CD14-positive monocyte (primary cell): ENCODE data around the gene TRUB2. TPM values are rescaled to one million over a fixed set of nuclear protein-coding genes. Genes with fewer than 3 reads are reported as not detected.

ENCODE experiments used
- DNase-seq, 3 donors: peaks; one replicate each; pipeline ENCODE4 v3.0.0-alpha.2; 2011 to 2022
- H2AFZ ChIP-seq: 2 replicates; pipeline ENCODE4 v1.6.0; 2012; ENCODE audit warnings: mild to moderate bottlenecking, low read depth, low read length, inconsistent platforms; ENCODE audit not compliant: insufficient read depth, poor library complexity, severe bottlenecking
- H3K27ac ChIP-seq, 2 donors: 1 replicate in 1 of 2; 2 replicates in 1 of 2; pipeline ENCODE4 v1.5.1; 2012 to 2013; ENCODE audit warnings: low read length in 2 of 2, control low read depth in 1 of 2, inconsistent platforms in 1 of 2, low read depth in 1 of 2, mild to moderate bottlenecking in 1 of 2
- H3K27me3 ChIP-seq, 2 donors: one replicate each; pipeline versions ENCODE4 v1.6.0 to v1.6.1; 2011 to 2013; ENCODE audit warnings: low read length in 2 of 2; ENCODE audit not compliant: control insufficient read depth in 2 of 2, insufficient read depth in 2 of 2
- H3K36me3 ChIP-seq, 2 donors: replicated peaks in 1 of 2; 1 replicate in 1 of 2; 2 replicates in 1 of 2; pipeline versions ENCODE4 v1.5.1 to v1.6.1; 2012 to 2013; ENCODE audit warnings: low read length in 2 of 2, control low read depth in 1 of 2, inconsistent platforms in 1 of 2, mild to moderate bottlenecking in 1 of 2; ENCODE audit not compliant: insufficient read depth in 2 of 2, control insufficient read depth in 1 of 2
- H3K4me1 ChIP-seq, 2 donors: 1 replicate in 1 of 2; 2 replicates in 1 of 2; pipeline versions ENCODE4 v1.5.1 to v1.6.1; 2012 to 2013; ENCODE audit warnings: low read length in 2 of 2, control low read depth in 1 of 2, inconsistent platforms in 1 of 2, mild to moderate bottlenecking in 1 of 2, moderate library complexity in 1 of 2; ENCODE audit not compliant: insufficient read depth in 2 of 2, control insufficient read depth in 1 of 2
- H3K4me2 ChIP-seq: replicated peaks from 2 replicates; pipeline ENCODE3; 2012; ENCODE audit warnings: low read length, moderate library complexity, mild to moderate bottlenecking; ENCODE audit not compliant: poor library complexity, severe bottlenecking; ENCODE audit errors: extremely low read depth
- H3K4me3 ChIP-seq, 3 experiments: fragments of 200-600 bp in 1 of 3; sonication (generic) in 1 of 3; replicated peaks in 1 of 3; 1 replicate in 2 of 3; 2 replicates in 1 of 3; pipeline ENCODE4 v1.5.1; 2011 to 2013; ENCODE audit warnings: low read length in 3 of 3, mild to moderate bottlenecking in 3 of 3, control low read depth in 2 of 3, low read depth in 2 of 3, inconsistent platforms in 1 of 3, moderate library complexity in 1 of 3
- H3K79me2 ChIP-seq: 2 replicates; pipeline ENCODE4 v1.6.0; 2012; ENCODE audit warnings: mild to moderate bottlenecking, control low read depth, inconsistent platforms, low read length, moderate library complexity; ENCODE audit not compliant: insufficient read depth
- H3K9ac ChIP-seq: 2 replicates; pipeline ENCODE4 v1.6.0; 2017; ENCODE audit warnings: low read length, mild to moderate bottlenecking; ENCODE audit not compliant: insufficient read depth, poor library complexity, severe bottlenecking
- H3K9me3 ChIP-seq, 2 donors: replicated peaks in 1 of 2; 1 replicate in 1 of 2; 2 replicates in 1 of 2; pipeline versions ENCODE4 v1.5.1 to v1.6.1; 2012 to 2013; ENCODE audit warnings: low read length in 2 of 2, control low read depth in 1 of 2; ENCODE audit not compliant: control insufficient read depth in 1 of 2, insufficient read depth in 1 of 2
- H4K20me1 ChIP-seq: 2 replicates; pipeline ENCODE4 v1.6.0; 2012; ENCODE audit warnings: mild to moderate bottlenecking, low read length, control low read depth, moderate library complexity; ENCODE audit not compliant: insufficient read depth
- H3K27ac Mint-ChIP-seq, 7 donors: one replicate each; pipeline ENCODE4 v1.8.0; 2020; ENCODE audit warnings: mild to moderate bottlenecking in 7 of 7, mixed read lengths in 7 of 7, moderate library complexity in 6 of 7, inconsistent platforms in 2 of 7
- H3K27me3 Mint-ChIP-seq, 3 donors: one replicate each; pipeline ENCODE4 v1.8.0; 2021 to 2022; ENCODE audit warnings: low read depth in 3 of 3, mild to moderate bottlenecking in 3 of 3, mixed read lengths in 3 of 3, moderate library complexity in 3 of 3, inconsistent platforms in 1 of 3
- H3K36me3 Mint-ChIP-seq, 2 donors: one replicate each; pipeline ENCODE4 v1.8.0; 2020; ENCODE audit warnings: mixed read lengths in 2 of 2, inconsistent platforms in 1 of 2, mild to moderate bottlenecking in 1 of 2
- H3K4me1 Mint-ChIP-seq: one replicate; pipeline ENCODE4 v1.8.0; 2020; ENCODE audit warnings: mild to moderate bottlenecking, mixed read lengths
- H3K4me3 Mint-ChIP-seq, 2 donors: one replicate each; pipeline ENCODE4 v1.8.0; 2020; ENCODE audit warnings: mild to moderate bottlenecking in 2 of 2, mixed read lengths in 2 of 2, moderate library complexity in 1 of 2
- H3K9me3 Mint-ChIP-seq, 7 donors: one replicate each; pipeline ENCODE4 v1.8.0; 2020 to 2022; ENCODE audit warnings: mixed read lengths in 7 of 7, mild to moderate bottlenecking in 6 of 7, moderate library complexity in 6 of 7, inconsistent platforms in 2 of 7
- WGBS: methylation state at CpG from one replicate; pipeline ENCODE4 v1.1.5; 2013; ENCODE audit warnings: missing lambda C conversion rate; ENCODE audit not compliant: insufficient coverage; 5-methylcytosine and 5-hydroxymethylcytosine counted together
- intact Hi-C, 2 donors: fragments of 100-400 bp; cut with micrococcal nuclease; formaldehyde crosslinking; loops; one replicate each; pipeline versions ENCODE4 v1.15.0 to v1.15.1; 2023
- polyA plus RNA-seq, 3 donors: library from polyadenylated mRNA; depleted of rRNA in 1 of 3; unstranded in 2 of 3; stranded (reverse) in 1 of 3; fragments of 300-500 nt in 2 of 3; fragments of >200 nt in 1 of 3; fragmentation: Illumina TruSeq in 2 of 3; gene quantifications; 1 replicate in 2 of 3; 2 replicates in 1 of 3; pipeline ENCODE4 v1.2.3, GENCODE V29; 2012 to 2021
- TF ChIP-seq, protein P1 (sequence below): fragments of 200-600 bp; IDR thresholded peaks from one replicate; pipeline ENCODE4 v1.8.0; 2022; ENCODE audit warnings: antibody characterized with exemption, mild to moderate bottlenecking

Gene TRUB2
- polyA plus RNA-seq, 3 donors, result 5.9 to 17.0 (median 13.5) TPM

DNA sequence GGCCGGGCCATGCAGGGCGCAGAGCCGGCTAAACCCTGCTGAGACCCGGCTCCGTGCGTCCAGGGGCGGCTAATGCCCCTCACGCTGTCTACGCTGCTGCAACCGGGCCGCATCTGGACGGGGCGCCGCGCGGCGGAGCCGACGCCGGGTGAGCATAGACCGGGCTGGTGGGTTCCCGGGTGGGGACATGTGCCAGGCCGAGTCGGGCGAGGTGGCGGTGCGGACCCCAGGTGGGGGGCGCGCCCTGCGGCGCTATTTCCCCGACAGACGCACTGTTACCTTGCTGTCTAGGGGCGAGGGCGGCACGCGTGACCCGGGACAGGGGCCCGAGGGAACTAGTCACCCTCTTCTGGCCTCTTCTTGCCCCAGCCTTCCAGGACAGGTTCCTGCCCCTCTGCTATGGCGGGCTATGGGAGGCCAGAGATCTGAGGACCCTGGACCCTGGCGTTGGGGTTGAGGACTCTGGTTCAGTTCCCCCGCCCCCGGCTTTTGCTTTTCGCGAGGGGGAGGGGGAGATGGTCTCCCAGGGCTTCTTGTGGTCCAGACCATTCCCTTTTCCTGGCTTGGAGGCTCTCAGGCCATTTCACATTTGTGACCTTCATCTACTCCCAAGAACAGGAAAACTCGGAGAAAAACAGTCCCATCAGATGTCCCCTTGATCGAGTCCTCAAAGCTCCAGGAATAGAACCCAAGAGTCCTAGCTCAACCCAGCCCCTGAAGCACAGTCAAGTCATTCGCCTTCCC lies 18.6 kb upstream of the TRUB2 start:
- under 1% methylated on average over 40 of the region's 48 CpGs for WGBS
- Histone ChIP-seq H3K4me1 (peaks cover 12 to 15% of the 10 kb centered on the region in 2 donors), H2AFZ (peak overlapping the region; percentile 94), H3K79me2 (no peaks in the 10 kb centered on the region), H3K4me3 (peak overlapping the region; percentile 65 to 90 (median 81)), H3K4me2 (peak overlapping the region; percentile 95), H3K9ac (peak overlapping the region; percentile 69), H3K27me3 (no peaks in the 10 kb centered on the region), H3K27ac (peak overlapping the region; percentile 16 to 41), H3K9me3 (no peaks in the 10 kb centered on the region), H3K36me3 (peaks cover 10 to 33% of the 10 kb centered on the region in 2 donors), H4K20me1 (no peaks in the 10 kb centered on the region)
- Mint-ChIP-seq H3K27ac (peak overlapping the region in 4 of 7 donors; percentile 63 to 87 (median 74)), H3K27me3 (peaks cover 0 to 3% (median 0%) of the 10 kb centered on the region in 3 donors), H3K36me3 (peaks cover 28 to 33% of the 10 kb centered on the region in 2 donors), H3K9me3 (no peaks in the 10 kb centered on the region), H3K4me1 (peaks cover 13% of the 10 kb centered on the region), H3K4me3 (peak overlapping the region; percentile 84 to 95)
- TF ChIP-seq, protein P1, sequence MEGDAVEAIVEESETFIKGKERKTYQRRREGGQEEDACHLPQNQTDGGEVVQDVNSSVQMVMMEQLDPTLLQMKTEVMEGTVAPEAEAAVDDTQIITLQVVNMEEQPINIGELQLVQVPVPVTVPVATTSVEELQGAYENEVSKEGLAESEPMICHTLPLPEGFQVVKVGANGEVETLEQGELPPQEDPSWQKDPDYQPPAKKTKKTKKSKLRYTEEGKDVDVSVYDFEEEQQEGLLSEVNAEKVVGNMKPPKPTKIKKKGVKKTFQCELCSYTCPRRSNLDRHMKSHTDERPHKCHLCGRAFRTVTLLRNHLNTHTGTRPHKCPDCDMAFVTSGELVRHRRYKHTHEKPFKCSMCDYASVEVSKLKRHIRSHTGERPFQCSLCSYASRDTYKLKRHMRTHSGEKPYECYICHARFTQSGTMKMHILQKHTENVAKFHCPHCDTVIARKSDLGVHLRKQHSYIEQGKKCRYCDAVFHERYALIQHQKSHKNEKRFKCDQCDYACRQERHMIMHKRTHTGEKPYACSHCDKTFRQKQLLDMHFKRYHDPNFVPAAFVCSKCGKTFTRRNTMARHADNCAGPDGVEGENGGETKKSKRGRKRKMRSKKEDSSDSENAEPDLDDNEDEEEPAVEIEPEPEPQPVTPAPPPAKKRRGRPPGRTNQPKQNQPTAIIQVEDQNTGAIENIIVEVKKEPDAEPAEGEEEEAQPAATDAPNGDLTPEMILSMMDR, result no peak
- no peak for DNase-seq
- intact Hi-C loops, result loop anchor here in 1 of 2 donors (2.0 kb wide), 1 partner anchor 18 kb away; the partner anchor contains the start of genes COQ4 and TRUB2

DNA sequence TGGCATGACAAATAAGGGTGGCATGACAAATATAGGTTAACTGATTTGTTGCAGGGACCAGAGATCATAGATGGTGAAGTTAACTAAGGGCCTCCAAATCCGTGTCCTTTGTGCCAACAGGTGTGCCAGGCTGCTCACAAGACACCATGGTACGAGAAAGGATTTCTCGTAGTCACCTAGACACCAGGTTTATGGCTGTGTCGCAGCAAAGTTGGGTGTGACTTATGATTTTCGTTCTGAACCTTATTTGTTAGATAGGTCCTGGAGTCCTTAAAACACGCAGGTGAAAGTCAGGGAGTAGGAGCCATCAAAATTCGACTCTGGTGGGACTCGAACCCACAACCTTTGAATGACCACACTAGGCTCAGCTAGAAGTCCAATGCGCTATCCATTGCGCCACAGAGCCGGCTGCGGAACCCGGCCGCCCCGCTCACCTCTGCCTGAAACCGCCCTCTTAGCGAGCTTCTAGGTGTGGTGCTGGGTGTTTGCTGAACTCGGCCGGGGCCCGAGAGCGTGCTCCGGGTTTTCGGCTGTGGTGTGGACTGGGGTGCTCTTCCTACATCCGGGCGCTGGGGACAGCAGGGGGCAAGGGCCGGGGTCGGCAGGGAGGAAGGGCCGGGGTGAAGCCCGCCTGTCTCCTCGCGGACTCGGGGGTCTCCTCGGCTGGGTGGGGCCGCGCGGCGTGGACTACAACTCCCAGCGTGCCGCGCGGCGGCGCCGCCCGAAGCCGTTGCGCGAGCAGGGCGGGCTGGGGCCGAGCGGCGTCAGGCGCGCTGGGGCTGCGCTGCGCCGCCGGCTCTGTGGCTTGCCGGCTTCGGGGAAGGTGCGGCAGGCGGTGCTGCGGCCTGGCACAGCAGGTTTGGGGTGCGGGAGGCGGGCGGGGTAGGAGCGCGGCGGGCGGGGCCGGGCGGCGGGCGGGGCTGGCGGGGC lies 17.8 kb upstream of the TRUB2 start, which contains the start of gene SLC27A4:
TSS of gene SLC27A4 (plus strand) at position 767 of the 930 bp plus-strand sequence. CDS start 2,606 bp downstream, outside the sequence.
- Histone ChIP-seq H4K20me1 (no peaks in the 10 kb centered on the region), H3K9ac (peak within 1 kb of the TSS; percentile 69)
- intact Hi-C loops, result loop anchor here in 1 of 2 donors (2.0 kb wide), 1 partner anchor 17 kb away; the partner anchor contains the start of genes COQ4 and TRUB2

More for the DNA sequence above, 17.8 kb upstream of the TRUB2 start, which contains the start of gene SLC27A4:
- 8% methylated on average over 64 of the region's 75 CpGs for WGBS
- H3K4me3 Mint-ChIP-seq, result peak within 1 kb of the TSS; percentile 84 to 95
- H3K27me3 Mint-ChIP-seq, result peaks cover 0 to 3% (median 0%) of the 10 kb centered on the region in 3 donors
- Histone ChIP-seq H3K27ac (peak within 1 kb of the TSS; percentile 16 to 59), H3K79me2 (no peaks in the 10 kb centered on the region), H3K36me3 (peaks cover 3 to 25% of the 10 kb centered on the region in 2 donors), H3K27me3 (no peaks in the 10 kb centered on the region), H3K4me2 (peak within 1 kb of the TSS; percentile 95), H3K9me3 (no peaks in the 10 kb centered on the region), H2AFZ (peak within 1 kb of the TSS; percentile 94), H3K4me3 (peak within 1 kb of the TSS; percentile 65 to 90 (median 81)), H3K4me1 (peaks cover 12 to 15% of the 10 kb centered on the region in 2 donors)
- TF ChIP-seq, protein P1, result no peak
- peak; percentile 32 to 68 (median 49) for DNase-seq
- peaks cover 21 to 27% of the 10 kb centered on the region in 2 donors for H3K36me3 Mint-ChIP-seq
- H3K4me1 Mint-ChIP-seq, result peaks cover 13% of the 10 kb centered on the region
- H3K27ac Mint-ChIP-seq, result peak within 1 kb of the TSS in 6 of 7 donors; percentile 19 to 87 (median 81)
- no peaks in the 10 kb centered on the region for H3K9me3 Mint-ChIP-seq
